H1 (cell line): Measurements from ENCODE around the gene DOCK1. TPM values are rescaled to one million over a fixed set of nuclear protein-coding genes. Genes with fewer than 3 reads are reported as not detected.

Experiments used
- CTCF ChIA-PET: fragments of 300-600 bp; sonication (Branson Sonifier 250); formaldehyde crosslinking; loops from one replicate; lab custom pipeline; 2021; ENCODE audit not compliant: partially characterized antibody; lab: Charles Lee
- POLR2A ChIA-PET: fragments of 300-600 bp; sonication (Branson Sonifier 250); formaldehyde crosslinking; loops from one replicate; lab custom pipeline; 2021; ENCODE audit warnings: inconsistent platforms; ENCODE audit not compliant: partially characterized antibody; lab: Charles Lee
- DNase-seq, 2 experiments: peaks; one replicate each; pipeline versions ENCODE4 v3.0.0 to v3.0.0-alpha.2; 2010 to 2022; ENCODE audit warnings: low spot score in 2 of 2, low read depth in 1 of 2, mixed read lengths in 1 of 2
- FAIRE-seq: peaks from 2 replicates; lab custom pipeline; 2011; peaks lifted over from hg19 to GRCh38; lab: Jason Lieb, UNC
- H2AFZ ChIP-seq: 2 replicates; pipeline ENCODE4 v1.8.1; 2012; ENCODE audit warnings: low read length, inconsistent platforms
- H2AK5ac ChIP-seq: 2 replicates; pipeline ENCODE4 v1.6.1; 2013; ENCODE audit warnings: low read depth, low read length
- H2BK120ac ChIP-seq: replicated peaks from 2 replicates; pipeline ENCODE3; 2013; ENCODE audit warnings: low read depth, low read length, inconsistent platforms
- H2BK12ac ChIP-seq: 2 replicates; pipeline ENCODE4 v1.6.1; 2013; ENCODE audit warnings: low read depth, low read length
- H2BK15ac ChIP-seq: 2 replicates; pipeline ENCODE4 v1.6.1; 2013; ENCODE audit warnings: low read length
- H2BK20ac ChIP-seq: 2 replicates; pipeline ENCODE4 v1.6.1; 2013; ENCODE audit warnings: low read length
- H2BK5ac ChIP-seq: 2 replicates; pipeline ENCODE4 v1.6.1; 2013; ENCODE audit warnings: low read depth, low read length
- H3K14ac ChIP-seq: 2 replicates; pipeline ENCODE4 v1.6.1; 2013; ENCODE audit warnings: inconsistent platforms; ENCODE audit not compliant: insufficient read length
- H3K18ac ChIP-seq: 2 replicates; pipeline ENCODE4 v1.6.1; 2013; ENCODE audit warnings: low read length; ENCODE audit errors: extremely low read depth
- H3K23ac ChIP-seq: 2 replicates; pipeline ENCODE4 v1.6.1; 2013; ENCODE audit warnings: inconsistent platforms; ENCODE audit not compliant: insufficient read length
- H3K23me2 ChIP-seq: 2 replicates; pipeline ENCODE4 v1.6.1; 2013; ENCODE audit warnings: low read depth, low read length
- H3K27ac ChIP-seq: 2 replicates; pipeline ENCODE4 v1.6.1; 2011; ENCODE audit warnings: low read depth, low read length, inconsistent platforms
- H3K27me3 ChIP-seq, 4 experiments: replicated peaks in 1 of 4; 1 replicate in 1 of 4; 2 replicates in 3 of 4; pipeline versions ENCODE4 v1.6.1 to v1.8.1; 2011 to 2013; ENCODE audit warnings: low read length in 3 of 4, mild to moderate bottlenecking in 3 of 4, inconsistent platforms in 2 of 4, mixed read lengths in 2 of 4, moderate library complexity in 1 of 4; ENCODE audit not compliant: control insufficient read depth in 3 of 4, insufficient read depth in 3 of 4; ENCODE audit errors: extremely low read depth in 1 of 4
- H3K36me3 ChIP-seq, 4 experiments: 2 replicates each; pipeline versions ENCODE4 v1.6.1 to v1.8.1; 2011 to 2013; ENCODE audit warnings: mild to moderate bottlenecking in 4 of 4, low read length in 3 of 4, moderate library complexity in 2 of 4, control low read depth in 1 of 4, inconsistent platforms in 1 of 4; ENCODE audit not compliant: insufficient read depth in 4 of 4, control insufficient read depth in 2 of 4
- H3K4ac ChIP-seq: replicated peaks from 2 replicates; pipeline ENCODE3; 2013; ENCODE audit warnings: low read length, low read depth, mixed read lengths, inconsistent platforms; ENCODE audit not compliant: insufficient read length
- H3K4me1 ChIP-seq, 4 experiments: replicated peaks in 1 of 4; 1 replicate in 1 of 4; 2 replicates in 3 of 4; pipeline versions ENCODE4 v1.6.1 to v1.8.1; 2011 to 2013; ENCODE audit warnings: low read length in 3 of 4, inconsistent platforms in 2 of 4, mixed read lengths in 1 of 4; ENCODE audit not compliant: insufficient read depth in 4 of 4, control insufficient read depth in 3 of 4
- H3K4me2 ChIP-seq, 2 experiments: 2 replicates each; pipeline versions ENCODE4 v1.6.1 to v1.8.1; 2011 to 2013; ENCODE audit warnings: low read depth in 2 of 2, low read length in 2 of 2, control low read depth in 1 of 2, inconsistent platforms in 1 of 2, mild to moderate bottlenecking in 1 of 2; ENCODE audit not compliant: insufficient read depth in 1 of 2
- H3K4me3 ChIP-seq, 4 experiments: fragments of 200-600, 300-600 bp in 1 of 4; sonication (generic), shearing (Covaris generic), sonication (Bioruptor Twin) in 1 of 4; 2 replicates each; pipeline versions ENCODE4 v1.5.1 to v1.8.1; 2011 to 2016; ENCODE audit warnings: low read length in 4 of 4, low read depth in 3 of 4, control low read depth in 2 of 4, inconsistent platforms in 2 of 4, mild to moderate bottlenecking in 2 of 4, mixed read lengths in 1 of 4, moderate library complexity in 1 of 4; ENCODE audit not compliant: insufficient read depth in 2 of 4; ENCODE audit errors: extremely low read depth in 1 of 4
- H3K56ac ChIP-seq: replicated peaks from 2 replicates; pipeline ENCODE3; 2013; ENCODE audit warnings: low read depth, mild to moderate bottlenecking, mixed read lengths, low read length, inconsistent platforms; ENCODE audit not compliant: insufficient read length
- H3K79me1 ChIP-seq: 2 replicates; pipeline ENCODE4 v1.6.1; 2013; ENCODE audit warnings: low read depth, low read length, control low read depth
- H3K79me2 ChIP-seq, 2 experiments: 2 replicates each; pipeline versions ENCODE4 v1.6.1 to v1.8.1; 2012 to 2013; ENCODE audit warnings: low read length in 2 of 2, mild to moderate bottlenecking in 2 of 2, inconsistent platforms in 1 of 2; ENCODE audit not compliant: insufficient read depth in 2 of 2, control insufficient read depth in 1 of 2
- H3K9ac ChIP-seq, 4 experiments: replicated peaks in 1 of 4; 1 replicate in 1 of 4; 2 replicates in 3 of 4; pipeline versions ENCODE4 v1.6.1 to v1.8.1; 2011 to 2013; ENCODE audit warnings: low read depth in 3 of 4, low read length in 3 of 4, control low read depth in 2 of 4, mild to moderate bottlenecking in 2 of 4, moderate library complexity in 2 of 4, inconsistent platforms in 1 of 4; ENCODE audit errors: extremely low read depth in 1 of 4
- H3K9me3 ChIP-seq, 2 experiments: 2 replicates each; pipeline versions ENCODE4 v1.6.1 to v1.8.1; 2012 to 2013; ENCODE audit warnings: mild to moderate bottlenecking in 2 of 2, moderate library complexity in 2 of 2, control low read depth in 1 of 2, inconsistent platforms in 1 of 2, low read depth in 1 of 2, low read length in 1 of 2, mixed read lengths in 1 of 2; ENCODE audit not compliant: insufficient read depth in 2 of 2
- H4K20me1 ChIP-seq, 2 experiments: replicated peaks in 1 of 2; 2 replicates each; pipeline versions ENCODE3 to v1.8.1; 2011 to 2013; ENCODE audit warnings: inconsistent platforms in 2 of 2, low read length in 2 of 2, mild to moderate bottlenecking in 1 of 2; ENCODE audit not compliant: insufficient read depth in 2 of 2, control insufficient read depth in 1 of 2
- H4K5ac ChIP-seq: 2 replicates; pipeline ENCODE4 v1.6.1; 2013; ENCODE audit warnings: low read length, low read depth, mixed read lengths, inconsistent platforms; ENCODE audit not compliant: insufficient read length
- H4K8ac ChIP-seq: 2 replicates; pipeline ENCODE4 v1.8.0; 2013; ENCODE audit warnings: mild to moderate bottlenecking, moderate library complexity, low read length, inconsistent platforms; ENCODE audit not compliant: insufficient read depth; ENCODE audit errors: extremely low read depth
- H4K91ac ChIP-seq: replicated peaks from 2 replicates; pipeline ENCODE3; 2013; ENCODE audit warnings: low read length, mixed read lengths, inconsistent platforms; ENCODE audit not compliant: insufficient read length
- CBX8 ChIP-seq: fragments of 300-800, 300-1000 bp; sonication (generic); IDR thresholded peaks from 2 replicates; pipeline ENCODE4 v1.7.1; 2016; ENCODE audit warnings: low read depth, low read length, borderline replicate concordance
- CHD1 ChIP-seq: IDR thresholded peaks from 2 replicates; pipeline ENCODE4 v1.6.1; 2012; ENCODE audit warnings: low read depth, low read length, improper control_type of control experiment
- CREB1 ChIP-seq: IDR thresholded peaks from 2 replicates; pipeline ENCODE4 v1.6.1; 2012; ENCODE audit warnings: inconsistent platforms
- POLR2AphosphoS5 ChIP-seq: IDR thresholded peaks from 2 replicates; pipeline ENCODE4 v1.6.1; 2011; ENCODE audit warnings: low read depth, low read length
- RAD21 ChIP-seq, 2 experiments: IDR thresholded peaks in 1 of 2; conservative IDR thresholded peaks in 1 of 2; 2 replicates each; pipeline ENCODE4 v1.6.1; 2011; ENCODE audit warnings: low read depth in 2 of 2, low read length in 2 of 2, improper control_type of control experiment in 1 of 2, inconsistent platforms in 1 of 2, mild to moderate bottlenecking in 1 of 2, moderate library complexity in 1 of 2
- RNF2 ChIP-seq: fragments of 200-900, 300-1000 bp; sonication (generic); IDR thresholded peaks from 2 replicates; pipeline ENCODE4 v1.7.1; 2016; ENCODE audit warnings: borderline replicate concordance, low read depth, mild to moderate bottlenecking, antibody characterized with exemption, low read length; ENCODE audit not compliant: poor library complexity, severe bottlenecking; ENCODE audit errors: missing control alignments
- SUZ12 ChIP-seq: fragments of 200-600 bp; sonication (generic); IDR thresholded peaks from 2 replicates; pipeline ENCODE4 v1.6.1; 2012; ENCODE audit warnings: mild to moderate bottlenecking, inconsistent platforms, low read length, moderate library complexity, mixed read lengths
- WGBS, 2 experiments: shearing (Covaris generic) in 1 of 2; methylation state at CpG; one replicate each; pipeline versions ENCODE4 v1.1.6 to v1.1.7; 2013 to 2015; ENCODE audit warnings: low lambda C conversion rate in 2 of 2, mixed read lengths in 2 of 2, inconsistent platforms in 1 of 2, low coverage in 1 of 2, missing lambda C conversion rate in 1 of 2; ENCODE audit not compliant: insufficient replicate concordance in 2 of 2, insufficient coverage in 1 of 2, insufficient read length in 1 of 2; ENCODE audit errors: extremely low coverage in 1 of 2, missing lambda C conversion rate in 1 of 2; 5-methylcytosine and 5-hydroxymethylcytosine counted together
- polyA plus RNA-seq, 7 experiments: library from polyadenylated mRNA; depleted of rRNA in 3 of 7; stranded (reverse) in 5 of 7; unstranded in 2 of 7; fragments of >200 nt in 5 of 7; fragments of 200-250 nt in 2 of 7; gene quantifications; 1 replicate in 5 of 7; 2 replicates in 1 of 7; 4 replicates in 1 of 7; pipeline versions ENCODE4 v1.2.1 to v1.2.3, GENCODE V29; 2011 to 2013; ENCODE audit warnings: missing spikeins in 2 of 7, mixed read lengths in 2 of 7
- total RNA-seq: library from RNA; stranded (reverse); fragmentation: NEBNext Ultra II Directional; extraction: Animal tissue kit (Norgen Biotek cat#: 25700); gene quantifications from 2 replicates; pipeline ENCODE4 v1.2.1, GENCODE V29; 2021
- TF ChIP-seq, protein P1 (sequence below), 3 experiments: IDR thresholded peaks; 1 replicate in 2 of 3; 2 replicates in 1 of 3; pipeline versions ENCODE4 v1.5.1 to v1.6.1; 2011; ENCODE audit warnings: low read length in 3 of 3, mild to moderate bottlenecking in 3 of 3, inconsistent platforms in 2 of 3, low read depth in 1 of 3, moderate library complexity in 1 of 3; ENCODE audit not compliant: insufficient read depth in 1 of 3; ENCODE audit errors: control extremely low read depth in 1 of 3

DOCK1 gene
- total and polyA plus RNA-seq, 2 of the 8 experiments (the other 6 are each of a cell fraction or from before 2014, with no cell fraction given): 11.6 to 53.0 TPM

DNA sequence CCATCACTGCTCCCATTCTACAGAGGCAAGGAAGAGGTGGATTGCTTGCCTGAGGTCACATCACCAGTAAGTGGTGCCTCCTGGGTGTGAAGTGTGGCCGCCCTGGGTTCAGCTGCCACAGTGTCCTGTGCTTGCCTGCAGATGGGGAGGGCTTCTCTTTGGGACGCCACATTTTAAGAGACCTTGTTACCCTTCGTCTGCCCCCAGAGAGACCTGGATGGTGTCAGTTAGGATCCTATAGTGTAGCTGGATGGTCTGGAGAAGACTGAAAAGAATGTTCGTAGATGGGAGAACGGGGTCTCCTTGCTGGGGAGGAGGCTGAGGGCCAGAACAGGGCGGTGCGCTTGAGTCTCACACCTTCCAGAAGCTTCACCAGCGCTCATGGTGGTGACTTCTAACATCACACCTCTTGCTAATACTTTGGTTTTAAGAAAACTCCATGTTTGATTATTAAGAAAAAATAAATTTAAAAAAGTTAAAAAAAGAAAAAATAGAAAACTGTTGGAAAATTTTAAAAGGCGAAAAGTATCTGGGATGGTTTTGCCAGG, 2.3 kb downstream of the DOCK1 start:
- Histone ChIP-seq H3K27ac (no peak overlapping the region), H3K79me1 (peaks cover 32% of the 10 kb centered on the region), H3K27me3 (no peaks in the 10 kb centered on the region), H4K20me1 (peaks cover 21 to 28% of the 10 kb centered on the region in 2 experiments), H2BK12ac (no peak overlapping the region), H3K4me2 (no peak overlapping the region; a peak in 1 of 4 replicates), H3K4me3 (no peak overlapping the region), H4K8ac (no peak overlapping the region), H3K9me3 (no peaks in the 10 kb centered on the region), H2BK15ac (no peak overlapping the region), H3K79me2 (peaks cover 15 to 65% of the 10 kb centered on the region in 2 experiments), H2BK5ac (no peak overlapping the region), H3K9ac (no peak overlapping the region), H2AK5ac (peak overlapping the region; percentile 0; the same call in 1 of the 2 replicates), H4K91ac (no peak overlapping the region), H3K14ac (no peak overlapping the region), H3K18ac (no peak overlapping the region), H4K5ac (no peak overlapping the region), H2BK20ac (no peak overlapping the region), H2BK120ac (no peak overlapping the region), H3K23me2 (peaks cover 12% of the 10 kb centered on the region; the same call in 1 of the 2 replicates), H2AFZ (no peak overlapping the region), H3K36me3 (peaks cover 0 to 13% (median 2%) of the 10 kb centered on the region in 4 experiments; a peak in 2 of 8 replicates), H3K4ac (no peak overlapping the region), H3K23ac (no peak overlapping the region), H3K4me1 (peaks cover 0 to 29% (median 15%) of the 10 kb centered on the region in 4 experiments; a peak in 5 of 7 replicates), H3K56ac (no peak overlapping the region)
- POLR2A ChIA-PET: interaction anchor here (0.5 to 2.5 kb wide), 10 partner anchors 9 to 1050 kb away, joined by 3 to 11 read pairs (median 4); no protein-coding TSS in a partner anchor
- CTCF ChIA-PET: interaction anchor here (1.0 to 2.9 kb wide), 8 partner anchors 9 to 38 kb away, joined by 3 to 16 read pairs (median 4); no protein-coding TSS in a partner anchor
- TF ChIP-seq CBX8: no peak
- no peak for TF ChIP-seq SUZ12
- TF ChIP-seq RNF2: no peak
- no peak for TF ChIP-seq CHD1
- TF ChIP-seq, protein P1, sequence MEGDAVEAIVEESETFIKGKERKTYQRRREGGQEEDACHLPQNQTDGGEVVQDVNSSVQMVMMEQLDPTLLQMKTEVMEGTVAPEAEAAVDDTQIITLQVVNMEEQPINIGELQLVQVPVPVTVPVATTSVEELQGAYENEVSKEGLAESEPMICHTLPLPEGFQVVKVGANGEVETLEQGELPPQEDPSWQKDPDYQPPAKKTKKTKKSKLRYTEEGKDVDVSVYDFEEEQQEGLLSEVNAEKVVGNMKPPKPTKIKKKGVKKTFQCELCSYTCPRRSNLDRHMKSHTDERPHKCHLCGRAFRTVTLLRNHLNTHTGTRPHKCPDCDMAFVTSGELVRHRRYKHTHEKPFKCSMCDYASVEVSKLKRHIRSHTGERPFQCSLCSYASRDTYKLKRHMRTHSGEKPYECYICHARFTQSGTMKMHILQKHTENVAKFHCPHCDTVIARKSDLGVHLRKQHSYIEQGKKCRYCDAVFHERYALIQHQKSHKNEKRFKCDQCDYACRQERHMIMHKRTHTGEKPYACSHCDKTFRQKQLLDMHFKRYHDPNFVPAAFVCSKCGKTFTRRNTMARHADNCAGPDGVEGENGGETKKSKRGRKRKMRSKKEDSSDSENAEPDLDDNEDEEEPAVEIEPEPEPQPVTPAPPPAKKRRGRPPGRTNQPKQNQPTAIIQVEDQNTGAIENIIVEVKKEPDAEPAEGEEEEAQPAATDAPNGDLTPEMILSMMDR (IDR thresholded peaks at IDR 0.05; ENCODE audit: control extremely low read depth in 1 of 3, insufficient read depth in 1 of 3, low read depth in 1 of 3, low read length in 3 of 3): peak in 2 of 3 experiments; percentile 18 to 28; a peak in 2 of 4 replicates
- TF ChIP-seq RAD21 (IDR thresholded peaks at IDR 0.05 in 1 of 2, conservative IDR thresholded peaks at IDR 0.05 in 1 of 2; ENCODE audit: low read depth in 2 of 2, low read length in 2 of 2): peak in 1 of 2 experiments; percentile 37; a peak in 2 of 4 replicates
- TF ChIP-seq POLR2AphosphoS5: no peak
- TF ChIP-seq CREB1: no peak
- WGBS, 2 experiments: 87 to 100% methylated on average over 1 to 8 of the region's 9 CpGs
- FAIRE-seq: no peak
- DNase-seq: no peak
